ENCODE results near the gene KAT2A. TPM values are rescaled to one million over a fixed set of nuclear protein-coding genes. Genes with fewer than 3 reads are reported as not detected.

The KAT2A gene
- total RNA-seq, 1 donor from 2014 or later = 10.3 TPM

- TF ChIP-seq, protein P1, sequence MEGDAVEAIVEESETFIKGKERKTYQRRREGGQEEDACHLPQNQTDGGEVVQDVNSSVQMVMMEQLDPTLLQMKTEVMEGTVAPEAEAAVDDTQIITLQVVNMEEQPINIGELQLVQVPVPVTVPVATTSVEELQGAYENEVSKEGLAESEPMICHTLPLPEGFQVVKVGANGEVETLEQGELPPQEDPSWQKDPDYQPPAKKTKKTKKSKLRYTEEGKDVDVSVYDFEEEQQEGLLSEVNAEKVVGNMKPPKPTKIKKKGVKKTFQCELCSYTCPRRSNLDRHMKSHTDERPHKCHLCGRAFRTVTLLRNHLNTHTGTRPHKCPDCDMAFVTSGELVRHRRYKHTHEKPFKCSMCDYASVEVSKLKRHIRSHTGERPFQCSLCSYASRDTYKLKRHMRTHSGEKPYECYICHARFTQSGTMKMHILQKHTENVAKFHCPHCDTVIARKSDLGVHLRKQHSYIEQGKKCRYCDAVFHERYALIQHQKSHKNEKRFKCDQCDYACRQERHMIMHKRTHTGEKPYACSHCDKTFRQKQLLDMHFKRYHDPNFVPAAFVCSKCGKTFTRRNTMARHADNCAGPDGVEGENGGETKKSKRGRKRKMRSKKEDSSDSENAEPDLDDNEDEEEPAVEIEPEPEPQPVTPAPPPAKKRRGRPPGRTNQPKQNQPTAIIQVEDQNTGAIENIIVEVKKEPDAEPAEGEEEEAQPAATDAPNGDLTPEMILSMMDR (IDR thresholded peaks at IDR 0.05; ENCODE audit: insufficient read depth, low read length, severe bottlenecking) = no peak
- no peak for FAIRE-seq
- H3K4me3 ChIP-seq (ENCODE audit: low read depth, low read length) = no peak overlapping the region
- DNase-seq (ENCODE audit: low read depth) = no peak
- no peaks in the 10 kb centered on the region for H3K36me3 ChIP-seq (ENCODE audit: control insufficient read depth, insufficient read depth, low read length)
- H3K27me3 ChIP-seq (ENCODE audit: control insufficient read depth, insufficient read depth, low read length) = peaks cover 4% of the 10 kb centered on the region
These were observed 34.0 kb downstream of the KAT2A start for GRCh38 chr17:42087042-42087701.

DNA sequence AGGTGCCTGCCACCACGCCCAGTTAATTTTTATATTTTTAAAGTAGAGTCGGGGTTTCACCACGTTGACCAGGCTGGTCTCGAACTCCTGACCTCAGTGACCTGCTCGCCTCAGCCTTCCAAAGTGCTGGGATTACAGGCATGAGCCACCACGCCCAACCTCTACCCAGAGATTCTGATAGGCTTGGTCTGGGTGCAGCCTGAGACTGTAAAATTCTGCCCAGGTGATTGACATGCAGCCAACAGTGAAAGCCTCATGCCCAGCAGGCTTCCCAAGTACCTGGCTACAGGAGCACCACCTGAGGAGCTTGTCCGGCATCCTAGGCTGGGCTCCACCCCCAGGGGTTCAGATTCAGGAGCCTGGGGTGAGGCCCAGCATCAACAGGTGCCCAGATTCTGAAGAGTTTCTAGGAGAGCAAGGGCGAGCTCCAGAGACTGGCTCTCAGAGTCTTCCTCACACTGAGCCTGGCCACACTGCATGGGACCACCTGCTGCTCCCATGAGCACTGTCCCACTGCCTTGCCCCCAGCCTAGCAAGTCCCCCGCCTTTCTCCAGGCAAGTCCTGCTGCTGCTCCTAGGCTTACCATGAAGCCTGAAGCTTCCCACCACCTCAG lies 39.5 kb downstream of the KAT2A start:
- FAIRE-seq (no peak), DNase-seq (ENCODE audit: low read depth) (no peak)
- Histone ChIP-seq H3K4me3 (ENCODE audit: low read depth, low read length) (no peak overlapping the region), H3K36me3 (ENCODE audit: control insufficient read depth, insufficient read depth, low read length) (no peaks in the 10 kb centered on the region), H3K27me3 (ENCODE audit: control insufficient read depth, insufficient read depth, low read length) (peaks cover 1% of the 10 kb centered on the region)
- TF ChIP-seq, protein P1 (IDR thresholded peaks at IDR 0.05; ENCODE audit: insufficient read depth, low read length, severe bottlenecking) = no peak

DNA sequence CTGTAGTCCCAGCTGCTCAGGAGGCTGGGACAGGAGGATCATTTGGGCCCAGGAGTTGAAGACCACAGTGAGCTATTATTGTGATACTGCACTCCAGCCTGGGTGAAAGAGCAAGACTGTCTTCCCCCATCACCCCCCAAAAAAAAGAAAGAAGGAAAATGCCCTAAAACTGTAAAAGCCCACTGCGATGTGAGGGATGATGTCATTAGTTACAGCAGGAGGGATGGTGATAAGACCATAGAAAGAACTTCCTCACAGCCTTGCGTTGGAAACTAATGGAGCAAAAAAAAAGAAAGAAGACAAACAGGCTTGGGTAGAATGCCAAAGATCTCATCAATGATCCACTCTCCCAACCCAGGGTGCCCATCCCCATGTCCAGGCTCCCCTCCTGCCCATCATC lies 41.6 kb downstream of the KAT2A start:
- DNase-seq (ENCODE audit: low read depth) (no peak), FAIRE-seq (no peak)
- TF ChIP-seq, protein P1 (IDR thresholded peaks at IDR 0.05; ENCODE audit: insufficient read depth, low read length, severe bottlenecking) = no peak
- Histone ChIP-seq H3K4me3 (ENCODE audit: low read depth, low read length) (no peak overlapping the region), H3K36me3 (ENCODE audit: control insufficient read depth, insufficient read depth, low read length) (no peaks in the 10 kb centered on the region), H3K27me3 (ENCODE audit: control insufficient read depth, insufficient read depth, low read length) (peaks cover 1% of the 10 kb centered on the region)

DNA sequence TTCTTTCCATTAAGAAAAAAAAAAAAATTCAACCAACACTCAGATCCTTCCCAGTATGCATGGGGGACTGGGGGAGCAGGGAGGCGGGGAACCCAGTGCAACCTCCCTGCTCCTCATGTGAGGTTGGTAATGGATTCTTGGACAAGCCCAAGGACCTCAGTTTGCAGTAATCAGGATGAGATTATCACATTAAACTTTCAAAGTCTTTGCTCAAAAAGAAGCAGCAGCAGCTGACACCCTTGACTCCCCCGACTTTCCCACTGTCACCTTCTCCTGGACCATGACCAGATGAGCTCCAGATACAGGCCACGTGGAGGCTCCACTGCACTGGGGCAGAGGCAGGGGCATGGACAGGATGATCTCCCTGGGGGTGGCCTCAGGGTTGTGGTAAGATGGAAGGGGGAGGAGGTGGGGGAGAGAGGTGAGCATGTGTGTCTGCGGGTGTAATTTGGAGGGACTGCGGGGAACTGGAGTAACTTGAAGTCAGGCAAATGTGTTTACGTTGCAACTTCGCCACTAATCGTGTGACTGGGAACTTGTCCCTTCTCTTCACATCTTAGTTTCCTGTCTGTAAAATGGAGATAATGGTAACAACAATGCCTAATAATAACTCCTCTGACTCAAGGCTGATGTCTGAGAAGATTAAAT lies 42.6 kb downstream of the KAT2A start:
- no peaks in the 10 kb centered on the region for H3K36me3 ChIP-seq (ENCODE audit: control insufficient read depth, insufficient read depth, low read length)
- H3K4me3 ChIP-seq (ENCODE audit: low read depth, low read length) = no peak overlapping the region
- no peak for DNase-seq (ENCODE audit: low read depth)
- no peak for FAIRE-seq
- peaks cover 4% of the 10 kb centered on the region for H3K27me3 ChIP-seq (ENCODE audit: control insufficient read depth, insufficient read depth, low read length)
- TF ChIP-seq, protein P1 (IDR thresholded peaks at IDR 0.05; ENCODE audit: insufficient read depth, low read length, severe bottlenecking) = no peak

- Histone ChIP-seq H3K27me3 (ENCODE audit: control insufficient read depth, insufficient read depth, low read length) (peaks cover 9% of the 10 kb centered on the region), H3K36me3 (ENCODE audit: control insufficient read depth, insufficient read depth, low read length) (no peaks in the 10 kb centered on the region), H3K4me3 (ENCODE audit: low read depth, low read length) (no peak overlapping the region)
- FAIRE-seq (no peak), DNase-seq (ENCODE audit: low read depth) (no peak)
- TF ChIP-seq, protein P1 (IDR thresholded peaks at IDR 0.05; ENCODE audit: insufficient read depth, low read length, severe bottlenecking) = no peak
These were observed 43.4 kb downstream of the KAT2A start for GRCh38 chr17:42077755-42078154.
